GM18520 (cell line): ENCODE results near the gene PRUNE2.

Source experiments
- ATAC-seq: cut with Tn5 transposase; IDR thresholded peaks from one replicate; pipeline ENCODE4 v1.9.1; 2021; ENCODE audit not compliant: unreplicated experiment

The PRUNE2 gene

GRCh38 chr9:76630916-76631315 is 275.0 kb downstream of the PRUNE2 start:
- ATAC-seq, result no peak

- ATAC-seq, result no peak
These were observed 276.5 kb downstream of the PRUNE2 start for GRCh38 chr9:76629205-76629990.

GRCh38 chr9:76628155-76628554 is 277.8 kb downstream of the PRUNE2 start:
- ATAC-seq, result no peak

GRCh38 chr9:76626980-76627379 is 278.9 kb downstream of the PRUNE2 start:
- no peak for ATAC-seq

- ATAC-seq, result no peak
These were observed 279.8 kb downstream of the PRUNE2 start for GRCh38 chr9:76626141-76626540.

GRCh38 chr9:76624391-76625048 is 281.4 kb downstream of the PRUNE2 start:
- peak; percentile 97 for ATAC-seq

GRCh38 chr9:76620996-76621395 is 284.9 kb downstream of the PRUNE2 start:
- ATAC-seq, result no peak

GRCh38 chr9:76620581-76620980 is 285.3 kb downstream of the PRUNE2 start:
- no peak for ATAC-seq

GRCh38 chr9:76619640-76620039 is 286.3 kb downstream of the PRUNE2 start:
- no peak for ATAC-seq

GRCh38 chr9:76619197-76619596 is 286.7 kb downstream of the PRUNE2 start:
- no peak for ATAC-seq

- ATAC-seq, result no peak
These were observed 287.2 kb downstream of the PRUNE2 start for GRCh38 chr9:76618762-76619161.

GRCh38 chr9:76617497-76618175 is 288.3 kb downstream of the PRUNE2 start:
- ATAC-seq, result no peak

GRCh38 chr9:76616780-76617179 is 289.1 kb downstream of the PRUNE2 start:
- no peak for ATAC-seq

- no peak for ATAC-seq
These were observed 290.7 kb downstream of the PRUNE2 start for GRCh38 chr9:76615177-76615603.

- no peak for ATAC-seq
These were observed 291.9 kb downstream of the PRUNE2 start for GRCh38 chr9:76613974-76614373.

- ATAC-seq, result no peak
These were observed 292.6 kb downstream of the PRUNE2 start for GRCh38 chr9:76613150-76613781.

- no peak for ATAC-seq
These were observed 295.9 kb downstream of the PRUNE2 start for GRCh38 chr9:76610011-76610352.

- no peak for ATAC-seq
These were observed 296.5 kb downstream of the PRUNE2 start for GRCh38 chr9:76609285-76610010.

- no peak for ATAC-seq
These were observed 297.2 kb downstream of the PRUNE2 start for GRCh38 chr9:76608575-76609273.

GRCh38 chr9:76607730-76608436 is 298.0 kb downstream of the PRUNE2 start:
- no peak for ATAC-seq
